Mesendoderm (in vitro differentiated cells): ENCODE measurements around the gene OBI1.

Experiments used
- DNase-seq: peaks from one replicate; pipeline ENCODE4 v3.0.0; 2013
- H2AK5ac ChIP-seq: 2 replicates; pipeline ENCODE4 v1.6.1; 2013; ENCODE audit warnings: low read length, inconsistent platforms
- H2BK120ac ChIP-seq: 2 replicates; pipeline ENCODE4 v1.6.1; 2013; ENCODE audit warnings: low read depth, mild to moderate bottlenecking, low read length, moderate library complexity, mixed read lengths
- H2BK15ac ChIP-seq: replicated peaks from 2 replicates; pipeline ENCODE4 v1.6.1; 2013; ENCODE audit warnings: low read depth, mild to moderate bottlenecking, moderate library complexity
- H2BK5ac ChIP-seq: 2 replicates; pipeline ENCODE4 v1.6.1; 2013; ENCODE audit warnings: low read length, inconsistent platforms
- H3K18ac ChIP-seq: 2 replicates; pipeline ENCODE4 v1.6.1; 2013; ENCODE audit warnings: mild to moderate bottlenecking, low read length, mixed read lengths
- H3K23ac ChIP-seq: one replicate; pipeline ENCODE4 v1.6.1; 2013; ENCODE audit warnings: low read length
- H3K27ac ChIP-seq: 2 replicates; pipeline ENCODE4 v1.5.1; 2013; ENCODE audit warnings: low read depth, mild to moderate bottlenecking, inconsistent platforms, low read length, moderate library complexity
- H3K27me3 ChIP-seq: 2 replicates; pipeline ENCODE4 v1.6.1; 2013; ENCODE audit warnings: low read length, control low read depth, mild to moderate bottlenecking, inconsistent platforms; ENCODE audit not compliant: insufficient read depth, poor library complexity
- H3K36me3 ChIP-seq: 2 replicates; pipeline ENCODE4 v1.6.1; 2013; ENCODE audit warnings: low read length, inconsistent platforms; ENCODE audit not compliant: control insufficient read depth, insufficient read depth
- H3K4ac ChIP-seq: one replicate; pipeline ENCODE4 v1.6.1; 2013; ENCODE audit warnings: low read depth, mild to moderate bottlenecking, low read length, moderate library complexity
- H3K4me1 ChIP-seq: 2 replicates; pipeline ENCODE4 v1.6.1; 2013; ENCODE audit warnings: low read depth, low read length, inconsistent platforms; ENCODE audit not compliant: control insufficient read depth
- H3K4me2 ChIP-seq: 2 replicates; pipeline ENCODE4 v1.6.1; 2013; ENCODE audit warnings: low read length
- H3K4me3 ChIP-seq: 2 replicates; pipeline ENCODE4 v1.5.1; 2013; ENCODE audit warnings: mild to moderate bottlenecking, low read length
- H3K56ac ChIP-seq: one replicate; pipeline ENCODE4 v1.6.1; 2013; ENCODE audit warnings: low read length
- H3K79me1 ChIP-seq: 2 replicates; pipeline ENCODE4 v1.6.1; 2013; ENCODE audit warnings: low read length, inconsistent platforms
- H3K79me2 ChIP-seq: 2 replicates; pipeline ENCODE4 v1.6.1; 2013; ENCODE audit warnings: mild to moderate bottlenecking, low read length; ENCODE audit not compliant: control insufficient read depth, insufficient read depth
- H3K9ac ChIP-seq: 2 replicates; pipeline ENCODE4 v1.6.1; 2013; ENCODE audit warnings: low read length, inconsistent platforms
- H4K5ac ChIP-seq: one replicate; pipeline ENCODE4 v1.6.1; 2013; ENCODE audit warnings: low read length
- H4K8ac ChIP-seq: one replicate; pipeline ENCODE4 v1.6.1; 2013; ENCODE audit warnings: low read depth, mild to moderate bottlenecking, control low read depth, low read length, moderate library complexity
- WGBS: extraction: QIAGEN DNeasy Blood & Tissue Kit; methylation state at CpG from one replicate; pipeline ENCODE4 v1.1.7; 2013; ENCODE audit warnings: low lambda C conversion rate, missing lambda C conversion rate; ENCODE audit not compliant: insufficient coverage; ENCODE audit errors: extremely low coverage; 5-methylcytosine and 5-hydroxymethylcytosine counted together

OBI1 gene

DNA sequence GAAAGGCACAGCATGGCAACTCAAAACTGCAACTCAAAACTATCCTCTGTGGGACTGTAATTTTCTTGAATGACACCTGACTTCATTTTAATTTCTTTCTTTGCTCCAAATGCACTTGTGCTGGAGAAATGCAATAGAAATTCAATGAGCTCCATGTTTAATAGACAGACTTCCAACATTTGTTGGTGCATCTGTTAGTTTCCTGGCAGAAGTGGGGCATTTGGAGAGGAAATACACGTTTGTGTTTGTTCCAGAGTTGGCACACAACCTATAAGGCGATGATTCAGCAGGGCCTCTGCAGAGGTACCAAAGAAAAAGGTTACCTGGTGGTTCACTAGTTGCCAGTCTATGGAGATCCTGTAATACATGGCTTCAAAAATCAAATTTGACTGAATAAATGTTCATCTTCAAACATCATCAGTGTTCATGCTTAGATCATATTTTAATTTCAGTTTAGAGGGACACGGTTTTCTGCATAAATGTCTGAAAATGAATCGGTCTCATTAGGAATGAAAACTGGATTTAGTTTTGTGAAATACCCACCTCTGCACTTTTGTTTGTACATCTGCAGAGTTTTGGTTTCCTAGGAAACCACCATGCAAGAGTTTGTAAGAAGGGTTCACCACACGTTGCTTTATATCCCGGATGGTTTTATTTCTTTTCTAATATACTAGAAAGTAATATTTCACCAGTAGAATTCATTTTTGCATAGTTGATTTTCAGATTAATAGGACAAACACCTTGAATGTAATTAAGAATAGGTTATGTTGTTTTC is 21.8 kb upstream of the OBI1 start:
- WGBS = no CpG with 5 or more reads among the region's 6 CpGs
- no peak overlapping the region for H3K4me3 ChIP-seq

DNA sequence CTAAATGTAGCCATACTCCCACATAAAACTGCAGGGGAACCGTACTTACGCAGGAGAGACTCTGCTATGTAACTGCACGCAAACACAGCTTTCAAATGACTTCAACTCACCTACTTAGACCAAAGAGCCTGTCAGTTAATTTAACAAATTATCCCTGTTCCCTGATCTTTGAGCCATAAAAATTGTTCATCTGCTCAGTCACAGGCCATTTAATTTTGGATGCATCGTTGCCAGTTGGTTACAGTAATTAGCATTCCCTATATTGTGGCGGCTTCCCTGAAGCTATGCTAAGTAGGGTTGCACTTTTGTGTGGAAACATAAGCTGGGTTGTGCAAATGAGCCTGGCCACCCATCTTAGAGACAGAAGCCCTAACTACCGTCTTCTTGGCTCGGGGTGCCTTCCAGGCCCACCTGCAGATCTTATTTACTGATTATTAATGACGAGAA is 21.2 kb upstream of the OBI1 start:
- H2AK5ac ChIP-seq = no peak overlapping the region
- no CpG with 5 or more reads among the region's 8 CpGs for WGBS
- H3K4me2 ChIP-seq = no peak overlapping the region
- no peak overlapping the region for H3K9ac ChIP-seq
- H4K8ac ChIP-seq = no peak overlapping the region
- H3K4me3 ChIP-seq = no peak overlapping the region
- H3K23ac ChIP-seq = no peak overlapping the region
- no peak overlapping the region for H3K18ac ChIP-seq
- no peaks in the 10 kb centered on the region for H3K36me3 ChIP-seq
- no peaks in the 10 kb centered on the region for H3K27me3 ChIP-seq
- H2BK15ac ChIP-seq = no peak overlapping the region
- H3K4me1 ChIP-seq = no peaks in the 10 kb centered on the region
- no peak overlapping the region for H2BK120ac ChIP-seq
- no peak overlapping the region for H2BK5ac ChIP-seq
- no peak for DNase-seq
- no peaks in the 10 kb centered on the region for H3K79me2 ChIP-seq
- H3K27ac ChIP-seq = no peak overlapping the region
- H3K4ac ChIP-seq = no peak overlapping the region
- H3K56ac ChIP-seq = no peak overlapping the region
- no peaks in the 10 kb centered on the region for H3K79me1 ChIP-seq
- H4K5ac ChIP-seq = no peak overlapping the region

More for the DNA sequence above, 21.8 kb upstream of the OBI1 start:
- Histone ChIP-seq H3K36me3 (no peaks in the 10 kb centered on the region), H3K27ac (no peak overlapping the region), H3K79me2 (no peaks in the 10 kb centered on the region), H2BK5ac (no peak overlapping the region), H4K8ac (no peak overlapping the region), H3K4me2 (no peak overlapping the region), H2AK5ac (no peak overlapping the region), H3K4me1 (no peaks in the 10 kb centered on the region), H3K56ac (no peak overlapping the region), H4K5ac (no peak overlapping the region), H3K79me1 (no peaks in the 10 kb centered on the region), H3K4ac (no peak overlapping the region), H3K9ac (no peak overlapping the region), H2BK120ac (no peak overlapping the region), H2BK15ac (no peak overlapping the region), H3K18ac (no peak overlapping the region), H3K27me3 (no peaks in the 10 kb centered on the region), H3K23ac (no peak overlapping the region)
- DNase-seq = no peak

GRCh38 chr13:78679329-78679728 is 20.4 kb upstream of the OBI1 start:
- Histone ChIP-seq H3K4me1 (no peaks in the 10 kb centered on the region), H3K27ac (no peak overlapping the region), H4K5ac (no peak overlapping the region), H2BK120ac (no peak overlapping the region), H2AK5ac (no peak overlapping the region), H3K4me2 (no peak overlapping the region), H2BK15ac (no peak overlapping the region), H3K9ac (no peak overlapping the region), H3K18ac (no peak overlapping the region), H2BK5ac (no peak overlapping the region), H3K36me3 (no peaks in the 10 kb centered on the region), H3K27me3 (no peaks in the 10 kb centered on the region), H3K56ac (no peak overlapping the region), H3K23ac (no peak overlapping the region), H4K8ac (no peak overlapping the region), H3K79me2 (no peaks in the 10 kb centered on the region), H3K4ac (no peak overlapping the region), H3K79me1 (no peaks in the 10 kb centered on the region), H3K4me3 (no peak overlapping the region)
- DNase-seq = no peak
- no CpG with 5 or more reads among the region's 1 CpG for WGBS

DNA sequence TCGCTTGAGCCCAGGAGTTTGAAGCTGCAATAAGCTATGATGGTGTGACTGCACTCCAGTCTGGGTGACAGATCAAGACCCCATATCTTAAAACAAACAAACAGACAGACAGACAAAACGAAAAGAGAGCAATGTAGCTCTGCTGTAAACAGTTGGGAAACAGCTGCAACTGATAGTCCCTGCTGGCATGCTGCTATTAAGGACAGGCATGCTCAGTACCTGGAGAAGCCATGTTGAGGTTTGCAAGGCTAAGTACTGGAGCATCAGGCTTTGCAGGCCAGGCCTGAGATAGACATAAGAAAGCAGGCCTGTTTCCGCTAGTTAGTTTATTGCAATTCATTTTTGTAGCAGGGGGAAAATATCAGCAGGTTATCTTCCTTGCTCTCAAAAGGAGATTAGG is 16.2 kb upstream of the OBI1 start:
- H3K27ac ChIP-seq = no peak overlapping the region
- H3K23ac ChIP-seq = no peak overlapping the region
- H3K18ac ChIP-seq = no peak overlapping the region
- H3K9ac ChIP-seq = no peak overlapping the region
- H3K79me1 ChIP-seq = no peaks in the 10 kb centered on the region
- no peak overlapping the region for H2BK15ac ChIP-seq
- H2BK120ac ChIP-seq = no peak overlapping the region
- H3K79me2 ChIP-seq = no peaks in the 10 kb centered on the region
- no peak overlapping the region for H3K4me3 ChIP-seq
- no peak overlapping the region for H2AK5ac ChIP-seq
- H2BK5ac ChIP-seq = no peak overlapping the region
- H3K56ac ChIP-seq = no peak overlapping the region
- no peak overlapping the region for H4K8ac ChIP-seq
- no peak overlapping the region for H4K5ac ChIP-seq
- no peaks in the 10 kb centered on the region for H3K4me1 ChIP-seq
- no peaks in the 10 kb centered on the region for H3K27me3 ChIP-seq
- WGBS = no CpG with 5 or more reads among the region's 3 CpGs
- H3K36me3 ChIP-seq = no peaks in the 10 kb centered on the region
- no peak for DNase-seq
- no peak overlapping the region for H3K4me2 ChIP-seq
- no peak overlapping the region for H3K4ac ChIP-seq

DNA sequence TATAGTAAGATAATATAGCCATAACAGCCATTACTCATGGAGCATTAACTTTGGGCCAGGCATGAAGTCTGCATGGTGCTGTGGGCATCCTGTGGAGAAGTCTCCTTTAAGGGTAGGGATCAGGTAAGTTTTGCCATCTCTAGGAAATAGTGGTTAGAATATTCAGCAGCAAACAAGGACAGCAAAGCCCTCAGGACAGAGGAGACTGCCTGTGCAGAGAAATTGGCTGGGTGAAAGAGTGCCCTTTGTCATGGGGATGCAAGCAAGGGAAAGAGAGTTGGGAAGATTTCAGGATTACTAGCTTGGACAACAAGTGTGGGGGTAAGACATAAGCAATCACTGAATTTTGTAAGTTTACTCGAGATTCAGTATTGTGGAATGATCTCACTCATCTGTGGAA is 15.7 kb upstream of the OBI1 start:
- H3K9ac ChIP-seq = no peak overlapping the region
- H2BK120ac ChIP-seq = no peak overlapping the region
- H3K4me3 ChIP-seq = no peak overlapping the region
- H3K79me2 ChIP-seq = no peaks in the 10 kb centered on the region
- no peak overlapping the region for H3K27ac ChIP-seq
- no peak overlapping the region for H2BK5ac ChIP-seq
- no peaks in the 10 kb centered on the region for H3K4me1 ChIP-seq
- no peak overlapping the region for H2BK15ac ChIP-seq
- H3K56ac ChIP-seq = no peak overlapping the region
- DNase-seq = no peak
- no peaks in the 10 kb centered on the region for H3K79me1 ChIP-seq
- H3K18ac ChIP-seq = no peak overlapping the region
- H4K8ac ChIP-seq = no peak overlapping the region
- WGBS = no CpG with 5 or more reads among the region's 1 CpG
- H3K4me2 ChIP-seq = no peak overlapping the region
- no peak overlapping the region for H3K23ac ChIP-seq
- H4K5ac ChIP-seq = no peak overlapping the region
- no peaks in the 10 kb centered on the region for H3K36me3 ChIP-seq
- no peaks in the 10 kb centered on the region for H3K27me3 ChIP-seq
- H2AK5ac ChIP-seq = no peak overlapping the region
- H3K4ac ChIP-seq = no peak overlapping the region

DNA sequence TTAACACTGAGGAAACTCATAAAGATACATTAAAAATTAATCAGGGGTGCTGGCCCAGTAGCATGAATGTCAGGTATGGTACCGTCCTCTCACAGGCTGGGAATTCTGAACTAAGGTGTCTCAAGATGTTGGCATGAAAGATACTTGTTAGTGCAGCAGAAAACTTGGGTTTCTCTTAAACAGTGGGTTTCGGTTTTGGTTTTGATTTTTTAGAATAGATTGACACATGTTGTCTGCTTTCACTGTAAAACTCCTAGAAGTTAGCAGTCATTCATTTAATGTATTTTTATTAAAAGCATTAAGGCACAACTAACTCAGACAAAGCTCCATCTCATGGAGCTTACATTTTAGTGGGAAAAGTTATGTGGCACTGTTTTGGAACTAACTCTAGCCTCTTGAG is 3.5 kb upstream of the OBI1 start:
- H2BK120ac ChIP-seq = no peak overlapping the region
- no peak overlapping the region for H3K27ac ChIP-seq
- no peak overlapping the region for H2BK15ac ChIP-seq
- H3K4me2 ChIP-seq = no peak overlapping the region
- H3K9ac ChIP-seq = no peak overlapping the region
- no peaks in the 10 kb centered on the region for H3K27me3 ChIP-seq
- no peak overlapping the region for H2BK5ac ChIP-seq
- peaks cover 2% of the 10 kb centered on the region for H3K79me1 ChIP-seq
- WGBS = no CpG with 5 or more reads among the region's 2 CpGs
- no peak overlapping the region for H3K56ac ChIP-seq
- H3K36me3 ChIP-seq = no peaks in the 10 kb centered on the region
- H3K23ac ChIP-seq = no peak overlapping the region
- H2AK5ac ChIP-seq = no peak overlapping the region
- no peak overlapping the region for H4K5ac ChIP-seq
- DNase-seq = no peak
- H3K79me2 ChIP-seq = peaks cover 4% of the 10 kb centered on the region
- no peak overlapping the region for H3K4me3 ChIP-seq
- H3K4ac ChIP-seq = no peak overlapping the region
- no peak overlapping the region for H4K8ac ChIP-seq
- peaks cover 2% of the 10 kb centered on the region for H3K4me1 ChIP-seq
- no peak overlapping the region for H3K18ac ChIP-seq
